Heart left ventricle (tissue), 16 donors: ENCODE results near the gene DCAF6. TPM values are rescaled to one million over a fixed set of nuclear protein-coding genes. Genes with fewer than 3 reads are reported as not detected.

ENCODE experiments used
- ATAC-seq, 4 donors: fragments of 200-7000 bp; cut with Tn5 transposase; one replicate each; pipeline ENCODE4 v1.9.1; 2020 to 2022; ENCODE audit warnings: moderate library complexity in 4 of 4, mild to moderate bottlenecking in 3 of 4, moderate number of reproducible peaks in 1 of 4
- DNase-seq, 5 donors: peaks; one replicate each; pipeline ENCODE4 v3.0.0-alpha.2; 2020
- H3K27ac ChIP-seq, 12 donors: fragments of 200-600 bp; sonication (generic) in 4 of 12; one replicate each; pipeline versions ENCODE4 v1.5.0 to v1.8.0; 2016 to 2022; ENCODE audit warnings: mild to moderate bottlenecking in 2 of 12
- H3K27me3 ChIP-seq, 9 donors: fragments of 200-600 bp; sonication (generic) in 2 of 9; one replicate each; pipeline versions ENCODE4 v1.5.1 to v1.8.0; 2016 to 2022; ENCODE audit warnings: mild to moderate bottlenecking in 3 of 9
- H3K36me3 ChIP-seq, 9 donors: fragments of 200-600 bp; sonication (generic) in 2 of 9; one replicate each; pipeline versions ENCODE4 v1.5.0 to v1.8.0; 2018 to 2022; ENCODE audit warnings: mild to moderate bottlenecking in 2 of 9
- H3K4me1 ChIP-seq, 12 donors: fragments of 200-600 bp; sonication (generic) in 4 of 12; one replicate each; pipeline versions ENCODE4 v1.5.0 to v1.8.0; 2016 to 2022; ENCODE audit warnings: mild to moderate bottlenecking in 3 of 12
- H3K4me3 ChIP-seq, 12 donors: fragments of 200-600 bp; sonication (generic) in 4 of 12; one replicate each; pipeline versions ENCODE4 v1.5.0 to v1.8.0; 2017 to 2022; ENCODE audit warnings: mild to moderate bottlenecking in 9 of 12, moderate library complexity in 4 of 12
- H3K9me3 ChIP-seq, 12 donors: fragments of 200-600 bp; sonication (generic) in 4 of 12; one replicate each; pipeline versions ENCODE4 v1.5.0 to v1.8.0; 2016 to 2022; ENCODE audit warnings: mild to moderate bottlenecking in 1 of 12
- CTCF ChIP-seq, 12 donors: fragments of 200-600 bp; sonication (generic) in 4 of 12; IDR thresholded peaks; one replicate each; pipeline versions ENCODE4 v1.5.0 to v1.8.0; 2018 to 2022; ENCODE audit warnings: antibody characterized with exemption in 12 of 12, mild to moderate bottlenecking in 5 of 12
- POLR2A ChIP-seq, 2 donors: fragments of 450-650 bp; IDR thresholded peaks; one replicate each; pipeline ENCODE4 v1.6.1; 2017; ENCODE audit warnings: antibody characterized with exemption in 2 of 2, mild to moderate bottlenecking in 2 of 2, moderate library complexity in 2 of 2
- WGBS, 4 donors: extraction: QIAGEN DNeasy Blood & Tissue Kit in 2 of 4; methylation state at CpG; one replicate each; pipeline versions ENCODE4 v1.1.5 to v1.1.7; 2013 to 2018; 5-methylcytosine and 5-hydroxymethylcytosine counted together
- intact Hi-C, 10 donors: fragments of 100-400 bp; cut with DNase I; formaldehyde crosslinking; loops; one replicate each; pipeline versions ENCODE4 v1.11.1 to v1.14.2; 2022
- polyA plus RNA-seq, 2 donors: library from polyadenylated mRNA; stranded (reverse); fragments of 200-250 nt; gene quantifications; one replicate each; pipeline ENCODE4 v1.2.3, GENCODE V29; 2013
- total RNA-seq, 9 donors: library from RNA; depleted of rRNA in 2 of 9; stranded (reverse); fragments of >200 nt in 2 of 9; fragmentation: NEBNext Ultra II Directional in 3 of 9; extraction: Animal tissue kit (Norgen Biotek cat#: 25700) in 3 of 9; gene quantifications; one replicate each; pipeline versions ENCODE4 v1.1.0 to v1.2.4, GENCODE V29; 2016 to 2023
- donor health status: ischemic (EF 13 %, LVEDD 7.1; RV severe dilation, severe dysfunction).
- donor health status: healthy with polysubstance abuse.
- donor health status: DM: no; HTN: yes; CAD: no.
- donor health status: DM: no; HTN: no; CAD: no.
- donor health status: ischemic (EF 25% LVEDD 6.9; RV normal size, moderate dysfunction).
- donor health status: ischemic (EF 25% LVEDD 5.7; RV mildly dilated, moderate dysfunction).
- donor health status: healthy.
- donor health status: DM: yes; HTN: yes; CAD: no.
- donor health status: ischemic (EF 35%, LVEDD 5.7; RV mildly dilated, moderate dysfunction).
- donor health status: nonischemic (EF 11% LVEDD 7.7; RV severe dilation, severe dysfunction).
- donor health status: DM: yes; HTN: yes; CAD: no.
- donor health status: PGD.
- donor health status: ischemic (EF 29% LVEDD 5.4; RV normal size, mild dysfunction).
- donor health status: nonischemic (EF 23%, LVEDD 6.1; RV moderate dilation, normal function).

Gene DCAF6
- total and polyA plus RNA-seq, 11 donors: 66.9 to 245 (median 180) TPM

DNA sequence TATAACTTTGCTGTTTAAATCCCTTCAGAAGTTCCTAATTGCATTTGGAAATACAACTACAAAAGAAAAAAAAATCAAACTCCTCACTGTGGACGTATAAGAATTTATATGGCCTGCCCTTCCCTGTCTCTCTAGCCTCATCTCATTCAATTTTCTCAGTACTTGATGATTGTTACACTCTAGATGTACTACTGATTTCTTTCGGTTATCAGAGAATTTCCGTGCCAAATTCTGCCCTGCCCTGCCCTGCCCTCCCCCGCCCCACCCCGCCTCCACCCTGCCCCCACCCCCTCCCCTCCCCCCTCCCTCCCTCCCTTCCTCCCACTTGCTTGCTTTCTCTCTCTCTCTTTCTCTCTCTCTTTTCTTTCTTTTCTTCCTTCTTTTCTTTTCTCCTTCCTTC is 72.1 kb downstream of the DCAF6 start:
- no peak for ATAC-seq
- no peaks in the 10 kb centered on the region for H3K9me3 ChIP-seq
- TF ChIP-seq POLR2A (IDR thresholded peaks at IDR 0.05): no peak
- TF ChIP-seq CTCF (IDR thresholded peaks at IDR 0.05): no peak
- H3K4me3 ChIP-seq: no peak overlapping the region
- H3K27ac ChIP-seq: no peak overlapping the region
- DNase-seq: no peak
- no peaks in the 10 kb centered on the region for H3K27me3 ChIP-seq
- peaks cover 0 to 71% (median 56%) of the 10 kb centered on the region in 9 donors for H3K36me3 ChIP-seq
- 87 to 92% (median 89%) methylated on average over 5 of the region's 5 CpGs for whole genome bisulfite sequencing, 4 donors
- H3K4me1 ChIP-seq: peaks cover 0 to 7% (median 0%) of the 10 kb centered on the region in 12 donors
- intact Hi-C loops: no loop called here

- Histone ChIP-seq H3K4me3 (no peak overlapping the region), H3K27me3 (no peaks in the 10 kb centered on the region), H3K9me3 (no peaks in the 10 kb centered on the region), H3K36me3 (peaks cover 0 to 71% (median 56%) of the 10 kb centered on the region in 9 donors), H3K4me1 (peaks cover 0 to 7% (median 0%) of the 10 kb centered on the region in 12 donors), H3K27ac (no peak overlapping the region)
- no peak for TF ChIP-seq POLR2A (IDR thresholded peaks at IDR 0.05)
- no peak for TF ChIP-seq CTCF (IDR thresholded peaks at IDR 0.05)
- ATAC-seq (no peak), DNase-seq (no peak)
- intact Hi-C loops: no loop called here
Observed at GRCh38 chr1:168009322-168009721, 72.8 kb downstream of the DCAF6 start.

- Histone ChIP-seq H3K4me3 (no peak overlapping the region), H3K9me3 (no peaks in the 10 kb centered on the region), H3K27me3 (no peaks in the 10 kb centered on the region), H3K27ac (no peak overlapping the region), H3K4me1 (no peaks in the 10 kb centered on the region), H3K36me3 (peaks cover 0 to 76% (median 64%) of the 10 kb centered on the region in 9 donors)
- no peak for ATAC-seq
- DNase-seq: no peak
- TF ChIP-seq POLR2A (IDR thresholded peaks at IDR 0.05) (no peak), CTCF (IDR thresholded peaks at IDR 0.05) (no peak)
- intact Hi-C loops: no loop called here
- WGBS, 4 donors: 92 to 96% (median 93%) methylated on average over 1 of the region's 1 CpG
Observed at GRCh38 chr1:168019407-168019806, 82.9 kb downstream of the DCAF6 start.

- DNase-seq (no peak), ATAC-seq (no peak)
- 88 to 96% (median 89%) methylated on average over 5 of the region's 5 CpGs for WGBS, 4 donors
- Histone ChIP-seq H3K27ac (peak overlapping the region in 1 of 12 donors; percentile 50), H3K36me3 (peaks cover 0 to 38% (median 8%) of the 10 kb centered on the region in 9 donors), H3K9me3 (no peaks in the 10 kb centered on the region), H3K4me1 (no peaks in the 10 kb centered on the region), H3K27me3 (no peaks in the 10 kb centered on the region), H3K4me3 (no peak overlapping the region)
- intact Hi-C loops: no loop called here
- TF ChIP-seq POLR2A (IDR thresholded peaks at IDR 0.05) (no peak), CTCF (IDR thresholded peaks at IDR 0.05) (no peak)
Observed at GRCh38 chr1:168031198-168031597, 94.7 kb downstream of the DCAF6 start.
